Measurements from ENCODE around the gene PCK2. TPM values are rescaled to one million over a fixed set of nuclear protein-coding genes. Genes with fewer than 3 reads are reported as not detected.

PCK2 gene
- total and polyA plus RNA-seq, 2 of the 13 experiments (the other 11 are each of a cell fraction or from before 2014, with no cell fraction given): 129 to 272 TPM

DNA sequence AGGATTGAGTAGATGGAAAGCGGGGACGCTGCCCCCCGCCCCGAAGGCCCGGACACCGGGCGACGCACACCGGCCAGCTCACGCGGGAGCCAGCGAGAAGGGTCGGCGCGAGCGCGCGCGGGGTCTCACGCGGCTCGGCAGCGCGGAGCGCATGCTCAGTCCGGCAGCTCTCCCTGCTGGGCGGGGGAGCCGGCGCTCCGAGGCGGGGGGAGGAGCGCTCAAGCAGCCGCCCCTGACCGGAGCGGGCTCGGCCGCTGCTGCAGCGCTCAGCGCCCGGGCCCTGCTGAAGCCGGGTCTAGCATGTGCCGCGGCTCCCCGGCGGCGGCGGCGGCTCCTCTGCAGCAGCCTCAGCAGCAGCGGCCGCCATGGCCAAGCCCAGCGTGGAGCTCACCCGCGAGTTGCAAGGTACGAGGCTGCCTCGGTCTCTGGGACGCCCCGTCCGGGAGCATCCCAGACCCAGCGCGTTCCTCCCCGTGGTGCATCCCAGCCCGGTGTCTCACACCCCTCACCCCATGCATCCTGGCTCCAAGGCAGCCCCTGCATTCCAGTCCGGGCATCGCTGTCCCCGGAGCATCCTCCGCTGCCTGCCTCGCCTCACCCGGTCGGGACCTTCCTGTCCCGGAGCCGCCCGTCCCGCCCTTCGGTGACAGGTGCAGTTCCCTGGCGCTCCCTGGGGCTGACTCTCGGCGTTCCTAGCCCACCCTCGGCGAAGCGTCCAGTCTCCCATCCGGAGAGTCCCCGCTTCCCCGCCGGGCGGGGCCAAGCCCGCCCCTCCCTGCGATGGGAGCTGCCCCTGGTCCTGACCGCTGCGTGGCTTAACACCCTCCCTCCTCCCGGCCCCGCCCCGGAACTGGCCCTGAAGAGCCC is 42.1 kb upstream of the PCK2 start, which contains the start of gene CARMIL3 (continued):
- TF ChIP-seq, protein P1, sequence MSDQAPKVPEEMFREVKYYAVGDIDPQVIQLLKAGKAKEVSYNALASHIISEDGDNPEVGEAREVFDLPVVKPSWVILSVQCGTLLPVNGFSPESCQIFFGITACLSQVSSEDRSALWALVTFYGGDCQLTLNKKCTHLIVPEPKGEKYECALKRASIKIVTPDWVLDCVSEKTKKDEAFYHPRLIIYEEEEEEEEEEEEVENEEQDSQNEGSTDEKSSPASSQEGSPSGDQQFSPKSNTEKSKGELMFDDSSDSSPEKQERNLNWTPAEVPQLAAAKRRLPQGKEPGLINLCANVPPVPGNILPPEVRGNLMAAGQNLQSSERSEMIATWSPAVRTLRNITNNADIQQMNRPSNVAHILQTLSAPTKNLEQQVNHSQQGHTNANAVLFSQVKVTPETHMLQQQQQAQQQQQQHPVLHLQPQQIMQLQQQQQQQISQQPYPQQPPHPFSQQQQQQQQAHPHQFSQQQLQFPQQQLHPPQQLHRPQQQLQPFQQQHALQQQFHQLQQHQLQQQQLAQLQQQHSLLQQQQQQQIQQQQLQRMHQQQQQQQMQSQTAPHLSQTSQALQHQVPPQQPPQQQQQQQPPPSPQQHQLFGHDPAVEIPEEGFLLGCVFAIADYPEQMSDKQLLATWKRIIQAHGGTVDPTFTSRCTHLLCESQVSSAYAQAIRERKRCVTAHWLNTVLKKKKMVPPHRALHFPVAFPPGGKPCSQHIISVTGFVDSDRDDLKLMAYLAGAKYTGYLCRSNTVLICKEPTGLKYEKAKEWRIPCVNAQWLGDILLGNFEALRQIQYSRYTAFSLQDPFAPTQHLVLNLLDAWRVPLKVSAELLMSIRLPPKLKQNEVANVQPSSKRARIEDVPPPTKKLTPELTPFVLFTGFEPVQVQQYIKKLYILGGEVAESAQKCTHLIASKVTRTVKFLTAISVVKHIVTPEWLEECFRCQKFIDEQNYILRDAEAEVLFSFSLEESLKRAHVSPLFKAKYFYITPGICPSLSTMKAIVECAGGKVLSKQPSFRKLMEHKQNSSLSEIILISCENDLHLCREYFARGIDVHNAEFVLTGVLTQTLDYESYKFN (CRISPR knock-in tag; conservative IDR thresholded peaks at IDR 0.05): peak; percentile 58
- TF ChIP-seq, protein P2, sequence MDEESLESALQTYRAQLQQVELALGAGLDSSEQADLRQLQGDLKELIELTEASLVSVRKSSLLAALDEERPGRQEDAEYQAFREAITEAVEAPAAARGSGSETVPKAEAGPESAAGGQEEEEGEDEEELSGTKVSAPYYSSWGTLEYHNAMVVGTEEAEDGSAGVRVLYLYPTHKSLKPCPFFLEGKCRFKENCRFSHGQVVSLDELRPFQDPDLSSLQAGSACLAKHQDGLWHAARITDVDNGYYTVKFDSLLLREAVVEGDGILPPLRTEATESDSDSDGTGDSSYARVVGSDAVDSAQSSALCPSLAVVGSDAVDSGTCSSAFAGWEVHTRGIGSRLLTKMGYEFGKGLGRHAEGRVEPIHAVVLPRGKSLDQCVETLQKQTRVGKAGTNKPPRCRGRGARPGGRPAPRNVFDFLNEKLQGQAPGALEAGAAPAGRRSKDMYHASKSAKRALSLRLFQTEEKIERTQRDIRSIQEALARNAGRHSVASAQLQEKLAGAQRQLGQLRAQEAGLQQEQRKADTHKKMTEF (CRISPR knock-in tag; IDR thresholded peaks at IDR 0.05): peak; percentile 53
- TF ChIP-seq TBX3 (IDR thresholded peaks at IDR 0.05; ENCODE audit: borderline replicate concordance) (no peak), ZSCAN9 (CRISPR knock-in tag; IDR thresholded peaks at IDR 0.05; ENCODE audit: borderline replicate concordance) (peak; percentile 84), ZMYM2 (CRISPR knock-in tag; IDR thresholded peaks at IDR 0.05) (0 out of 2 replicates have a peak, but pooled peaks have one; percentile 33), PCBP2 (optimal IDR thresholded peaks at IDR 0.05; ENCODE audit: low read depth, low read length, poor library complexity, severe bottlenecking) (no peak), ELF1 (CRISPR knock-in tag; IDR thresholded peaks at IDR 0.05) (peak; percentile 60; the same call in 1 of the 2 replicates), ZNF839 (CRISPR knock-in tag; IDR thresholded peaks at IDR 0.05; ENCODE audit: borderline replicate concordance) (peak; percentile 45; the same call in 1 of the 2 replicates), GLI4 (CRISPR knock-in tag; IDR thresholded peaks at IDR 0.05; ENCODE audit: borderline replicate concordance) (peak; percentile 96), ZNF546 (CRISPR knock-in tag; conservative IDR thresholded peaks at IDR 0.05) (no peak; the same call in 1 of the 2 replicates), CBX2 (IDR thresholded peaks at IDR 0.05; ENCODE audit: low read depth, low read length) (no peak), CBX2 (CRISPR knock-in tag; IDR thresholded peaks at IDR 0.05; ENCODE audit: low read depth) (peak; percentile 10; the same call in 1 of the 2 replicates), ZNF225 (CRISPR knock-in tag; IDR thresholded peaks at IDR 0.05) (peak; percentile 89)
- TF ChIP-seq, protein P3, sequence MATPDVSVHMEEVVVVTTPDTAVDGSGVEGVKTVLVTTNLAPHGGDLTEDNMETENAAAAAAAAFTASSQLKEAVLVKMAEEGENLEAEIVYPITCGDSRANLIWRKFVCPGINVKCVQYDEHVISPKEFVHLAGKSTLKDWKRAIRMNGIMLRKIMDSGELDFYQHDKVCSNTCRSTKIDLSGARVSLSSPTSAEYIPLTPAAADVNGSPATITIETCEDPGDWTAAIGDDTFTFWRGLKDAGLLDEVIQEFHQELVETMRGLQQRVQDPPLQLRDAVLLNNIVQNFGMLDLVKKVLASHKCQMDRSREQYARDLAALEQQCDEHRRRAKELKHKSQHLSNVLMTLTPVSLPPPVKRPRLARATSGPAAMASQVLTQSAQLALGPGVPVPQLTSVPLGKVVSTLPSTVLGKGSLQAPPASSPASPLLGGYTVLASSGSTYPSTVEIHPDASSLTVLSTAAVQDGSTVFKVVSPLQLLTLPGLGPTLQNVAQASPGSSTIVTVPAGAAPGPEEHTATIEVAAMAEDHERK (CRISPR knock-in tag; IDR thresholded peaks at IDR 0.05; ENCODE audit: low read depth): no peak
- TF ChIP-seq, protein P4, sequence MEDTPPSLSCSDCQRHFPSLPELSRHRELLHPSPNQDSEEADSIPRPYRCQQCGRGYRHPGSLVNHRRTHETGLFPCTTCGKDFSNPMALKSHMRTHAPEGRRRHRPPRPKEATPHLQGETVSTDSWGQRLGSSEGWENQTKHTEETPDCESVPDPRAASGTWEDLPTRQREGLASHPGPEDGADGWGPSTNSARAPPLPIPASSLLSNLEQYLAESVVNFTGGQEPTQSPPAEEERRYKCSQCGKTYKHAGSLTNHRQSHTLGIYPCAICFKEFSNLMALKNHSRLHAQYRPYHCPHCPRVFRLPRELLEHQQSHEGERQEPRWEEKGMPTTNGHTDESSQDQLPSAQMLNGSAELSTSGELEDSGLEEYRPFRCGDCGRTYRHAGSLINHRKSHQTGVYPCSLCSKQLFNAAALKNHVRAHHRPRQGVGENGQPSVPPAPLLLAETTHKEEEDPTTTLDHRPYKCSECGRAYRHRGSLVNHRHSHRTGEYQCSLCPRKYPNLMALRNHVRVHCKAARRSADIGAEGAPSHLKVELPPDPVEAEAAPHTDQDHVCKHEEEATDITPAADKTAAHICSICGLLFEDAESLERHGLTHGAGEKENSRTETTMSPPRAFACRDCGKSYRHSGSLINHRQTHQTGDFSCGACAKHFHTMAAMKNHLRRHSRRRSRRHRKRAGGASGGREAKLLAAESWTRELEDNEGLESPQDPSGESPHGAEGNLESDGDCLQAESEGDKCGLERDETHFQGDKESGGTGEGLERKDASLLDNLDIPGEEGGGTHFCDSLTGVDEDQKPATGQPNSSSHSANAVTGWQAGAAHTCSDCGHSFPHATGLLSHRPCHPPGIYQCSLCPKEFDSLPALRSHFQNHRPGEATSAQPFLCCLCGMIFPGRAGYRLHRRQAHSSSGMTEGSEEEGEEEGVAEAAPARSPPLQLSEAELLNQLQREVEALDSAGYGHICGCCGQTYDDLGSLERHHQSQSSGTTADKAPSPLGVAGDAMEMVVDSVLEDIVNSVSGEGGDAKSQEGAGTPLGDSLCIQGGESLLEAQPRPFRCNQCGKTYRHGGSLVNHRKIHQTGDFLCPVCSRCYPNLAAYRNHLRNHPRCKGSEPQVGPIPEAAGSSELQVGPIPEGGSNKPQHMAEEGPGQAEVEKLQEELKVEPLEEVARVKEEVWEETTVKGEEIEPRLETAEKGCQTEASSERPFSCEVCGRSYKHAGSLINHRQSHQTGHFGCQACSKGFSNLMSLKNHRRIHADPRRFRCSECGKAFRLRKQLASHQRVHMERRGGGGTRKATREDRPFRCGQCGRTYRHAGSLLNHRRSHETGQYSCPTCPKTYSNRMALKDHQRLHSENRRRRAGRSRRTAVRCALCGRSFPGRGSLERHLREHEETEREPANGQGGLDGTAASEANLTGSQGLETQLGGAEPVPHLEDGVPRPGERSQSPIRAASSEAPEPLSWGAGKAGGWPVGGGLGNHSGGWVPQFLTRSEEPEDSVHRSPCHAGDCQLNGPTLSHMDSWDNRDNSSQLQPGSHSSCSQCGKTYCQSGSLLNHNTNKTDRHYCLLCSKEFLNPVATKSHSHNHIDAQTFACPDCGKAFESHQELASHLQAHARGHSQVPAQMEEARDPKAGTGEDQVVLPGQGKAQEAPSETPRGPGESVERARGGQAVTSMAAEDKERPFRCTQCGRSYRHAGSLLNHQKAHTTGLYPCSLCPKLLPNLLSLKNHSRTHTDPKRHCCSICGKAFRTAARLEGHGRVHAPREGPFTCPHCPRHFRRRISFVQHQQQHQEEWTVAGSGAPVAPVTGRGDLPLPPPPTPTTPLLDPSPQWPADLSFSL (CRISPR knock-in tag; IDR thresholded peaks at IDR 0.05): no peak
